Measurements from ENCODE around the gene SMIM33.

- TF ChIP-seq POLR2A (IDR thresholded peaks at IDR 0.05; ENCODE audit: low read depth, low read length) (no peak), PAX5 (IDR thresholded peaks at IDR 0.05; ENCODE audit: insufficient read depth, low read length, severe bottlenecking) (no peak), SPI1 (IDR thresholded peaks at IDR 0.05; ENCODE audit: low read depth, low read length) (no peak), POLR2AphosphoS5 (IDR thresholded peaks at IDR 0.05; ENCODE audit: low read depth, low read length) (no peak)
Measured at GRCh38 chr5:139453683-139454567, 16.9 kb upstream of the SMIM33 start.
